Activated T-helper 17 cell treated with anti-CD3 and anti-CD28 coated beads, Interleukin-2, amount 50 U/mL, for 72 hours (primary cell): ENCODE results near the gene EFNA3. TPM values are rescaled to one million over a fixed set of nuclear protein-coding genes. Genes with fewer than 3 reads are reported as not detected.

Experiments
- ATAC-seq: fragments of 150-1000 bp; cut with Tn5 transposase; replicated peaks from 2 replicates; pipeline ENCODE4 v1.10.0; 2021; ENCODE audit warnings: mild to moderate bottlenecking, moderate library complexity
- H3K27ac Mint-ChIP-seq: one replicate; pipeline ENCODE4 v1.8.0; 2022; ENCODE audit warnings: mixed read lengths
- H3K27me3 Mint-ChIP-seq: one replicate; pipeline ENCODE4 v1.8.0; 2022; ENCODE audit warnings: mixed read lengths
- H3K36me3 Mint-ChIP-seq: one replicate; pipeline ENCODE4 v1.8.0; 2022; ENCODE audit warnings: low read depth, mild to moderate bottlenecking, mixed read lengths
- H3K4me1 Mint-ChIP-seq: one replicate; pipeline ENCODE4 v1.8.0; 2022; ENCODE audit warnings: mixed read lengths
- H3K4me3 Mint-ChIP-seq: one replicate; pipeline ENCODE4 v1.8.0; 2022; ENCODE audit warnings: mild to moderate bottlenecking, mixed read lengths
- H3K9me3 Mint-ChIP-seq: one replicate; pipeline ENCODE4 v1.8.0; 2022; ENCODE audit warnings: mixed read lengths
- total RNA-seq, 2 donors: library from RNA; stranded (reverse); gene quantifications; one replicate each; pipeline ENCODE4 v1.2.3, GENCODE V29; 2022

The EFNA3 gene, protein sequence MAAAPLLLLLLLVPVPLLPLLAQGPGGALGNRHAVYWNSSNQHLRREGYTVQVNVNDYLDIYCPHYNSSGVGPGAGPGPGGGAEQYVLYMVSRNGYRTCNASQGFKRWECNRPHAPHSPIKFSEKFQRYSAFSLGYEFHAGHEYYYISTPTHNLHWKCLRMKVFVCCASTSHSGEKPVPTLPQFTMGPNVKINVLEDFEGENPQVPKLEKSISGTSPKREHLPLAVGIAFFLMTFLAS
- 10 to 100 TPM in 1 of 2 donors, 1 to 10 TPM in 1; 4.1 to 10.8 TPM for total RNA-seq

DNA sequence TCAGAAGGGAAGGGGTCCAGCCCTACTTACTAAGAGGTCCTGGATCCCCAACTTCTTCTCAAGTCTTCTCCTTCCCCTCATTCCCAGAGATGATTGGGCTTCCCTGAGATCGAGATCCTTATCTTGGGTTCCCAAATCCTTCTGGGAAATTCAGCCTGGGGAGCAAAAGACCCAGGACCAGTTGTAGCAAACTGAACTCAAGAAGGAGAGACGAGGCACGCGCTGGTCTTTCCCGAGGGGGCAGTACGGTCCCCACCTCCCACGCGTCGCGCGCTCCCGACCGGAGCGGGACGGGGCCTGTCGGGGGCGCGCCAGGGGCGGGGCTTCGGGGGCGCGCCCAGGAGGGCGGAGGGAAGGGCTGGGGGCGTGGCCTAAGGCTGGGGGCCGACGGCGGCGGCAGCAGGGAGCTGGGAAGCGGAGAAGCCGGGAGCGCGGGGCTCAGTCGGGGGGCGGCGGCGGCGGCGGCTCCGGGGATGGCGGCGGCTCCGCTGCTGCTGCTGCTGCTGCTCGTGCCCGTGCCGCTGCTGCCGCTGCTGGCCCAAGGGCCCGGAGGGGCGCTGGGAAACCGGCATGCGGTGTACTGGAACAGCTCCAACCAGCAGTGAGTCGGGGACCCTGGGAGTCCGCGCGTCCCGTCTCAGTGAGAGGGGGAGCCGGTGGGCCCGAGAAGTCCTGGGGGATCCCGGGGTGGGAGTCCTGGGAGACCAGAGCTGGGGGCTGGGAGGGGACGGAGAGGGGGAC lies at the start of gene EFNA3:
Gene EFNA3, plus strand, starts transcription at position 369 of the 741 bp plus-strand sequence. Its CDS starts 105 bp downstream, at position 474.
- H3K36me3 Mint-ChIP-seq, result peaks cover 6% of the 10 kb centered on the region
- H3K27me3 Mint-ChIP-seq, result peaks cover 22% of the 10 kb centered on the region
- ATAC-seq, result peak; percentile 58
- peak within 1 kb of the TSS; percentile 88 for H3K4me3 Mint-ChIP-seq
- H3K27ac Mint-ChIP-seq, result peak within 1 kb of the TSS; percentile 79
- H3K4me1 Mint-ChIP-seq, result peaks cover 21% of the 10 kb centered on the region
- H3K9me3 Mint-ChIP-seq, result no peaks in the 10 kb centered on the region

DNA sequence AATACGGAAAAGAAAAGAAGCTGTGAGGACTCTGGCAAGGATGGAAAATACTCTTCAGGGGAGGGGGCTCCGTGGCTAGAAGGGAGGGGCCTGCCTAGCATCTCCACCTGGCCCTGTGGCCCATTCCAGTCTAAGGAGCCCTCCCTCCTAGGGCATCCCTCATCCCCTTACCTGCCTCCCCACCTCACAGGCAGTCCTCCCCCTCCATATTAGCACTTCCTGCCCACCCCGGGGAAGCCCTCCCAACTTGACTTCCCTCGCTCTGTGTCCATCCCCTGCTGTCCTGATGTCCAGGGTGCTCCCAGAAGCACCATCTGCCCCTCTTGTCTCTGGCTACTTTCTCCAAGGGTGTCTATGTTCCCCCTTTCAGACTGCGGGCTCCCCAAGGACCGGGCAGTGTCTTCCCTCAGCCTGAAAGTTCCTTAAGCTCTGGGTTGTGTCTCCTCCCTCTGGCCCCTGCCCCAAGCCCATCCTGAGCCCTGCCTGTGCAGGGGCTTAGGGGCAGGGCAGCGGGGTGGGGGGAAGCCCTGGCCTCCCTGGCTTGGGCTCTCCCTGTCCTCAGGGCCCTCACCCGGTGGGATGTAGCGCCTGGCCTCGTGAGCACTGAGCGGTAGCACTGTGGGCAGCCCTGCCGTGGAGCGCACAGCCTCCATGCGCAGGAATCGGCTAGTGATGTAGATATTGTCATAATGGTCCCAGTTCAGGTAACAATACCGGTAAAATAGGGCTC lies 49.0 kb upstream of the EFNA3 start:
- H3K9me3 Mint-ChIP-seq, result no peaks in the 10 kb centered on the region
- no peaks in the 10 kb centered on the region for H3K27me3 Mint-ChIP-seq
- ATAC-seq, result no peak
- H3K4me3 Mint-ChIP-seq, result no peak overlapping the region
- H3K36me3 Mint-ChIP-seq, result no peaks in the 10 kb centered on the region
- H3K27ac Mint-ChIP-seq, result no peak overlapping the region
- no peaks in the 10 kb centered on the region for H3K4me1 Mint-ChIP-seq

DNA sequence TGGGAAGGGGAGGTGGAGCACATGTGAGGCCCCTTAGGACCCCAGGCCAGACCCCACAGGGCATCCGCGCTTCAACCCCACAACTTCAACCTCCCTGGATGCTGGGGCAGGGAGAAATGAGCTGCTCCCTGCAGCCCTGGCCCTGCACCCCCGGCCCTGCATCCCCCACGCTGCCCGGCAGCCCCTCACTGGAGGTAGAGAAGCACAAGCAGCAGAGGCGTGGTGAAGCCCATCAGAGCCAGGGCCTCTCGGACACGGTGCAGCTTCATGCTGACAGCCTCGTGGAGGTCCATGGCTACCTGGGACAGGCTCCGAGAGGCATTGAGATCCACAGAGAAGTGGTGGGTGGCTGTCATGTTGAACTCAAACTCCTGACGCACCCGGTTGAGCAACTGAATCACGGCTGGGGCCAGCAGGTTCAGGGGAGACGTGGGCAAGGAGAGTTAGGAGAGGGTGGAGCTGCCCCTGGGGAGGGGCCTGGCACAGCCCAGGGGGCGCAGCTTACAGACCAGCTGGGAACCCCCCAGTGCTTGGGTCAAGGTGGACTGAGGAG lies 48.3 kb upstream of the EFNA3 start:
- H3K27me3 Mint-ChIP-seq, result no peaks in the 10 kb centered on the region
- H3K9me3 Mint-ChIP-seq, result no peaks in the 10 kb centered on the region
- ATAC-seq, result no peak
- no peak overlapping the region for H3K4me3 Mint-ChIP-seq
- H3K4me1 Mint-ChIP-seq, result no peaks in the 10 kb centered on the region
- H3K36me3 Mint-ChIP-seq, result no peaks in the 10 kb centered on the region
- no peak overlapping the region for H3K27ac Mint-ChIP-seq

GRCh38 chr1:155030899-155031298 lies 47.7 kb upstream of the EFNA3 start:
- Mint-ChIP-seq H3K36me3 (no peaks in the 10 kb centered on the region), H3K27me3 (no peaks in the 10 kb centered on the region)

DNA sequence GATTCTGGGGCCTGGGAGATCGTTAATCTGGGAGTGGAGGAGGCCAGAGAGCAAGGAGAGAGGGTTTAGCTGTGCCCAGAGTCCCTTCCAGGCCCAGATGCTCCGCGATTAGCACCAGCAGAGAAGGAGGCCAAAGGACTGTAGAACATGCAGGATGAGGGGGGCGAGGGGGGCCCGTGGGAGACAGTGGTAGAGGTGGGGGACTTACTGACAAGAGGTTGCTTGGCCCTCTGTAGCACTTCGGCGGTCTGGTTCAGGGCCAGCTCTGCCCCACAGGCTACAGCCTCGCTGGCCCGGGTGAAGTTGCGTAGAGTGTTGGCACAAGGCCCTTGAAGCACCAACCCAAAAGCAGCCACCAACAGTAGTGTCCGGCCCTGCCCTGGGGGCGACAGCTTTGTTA lies 45.8 kb upstream of the EFNA3 start:
- Mint-ChIP-seq H3K4me1 (no peaks in the 10 kb centered on the region), H3K27ac (no peak overlapping the region), H3K4me3 (no peak overlapping the region), H3K9me3 (no peaks in the 10 kb centered on the region), H3K36me3 (no peaks in the 10 kb centered on the region), H3K27me3 (no peaks in the 10 kb centered on the region)
- ATAC-seq, result no peak

More at GRCh38 chr1:155030899-155031298, 47.7 kb upstream of the EFNA3 start:
- Mint-ChIP-seq H3K4me1 (no peaks in the 10 kb centered on the region), H3K4me3 (no peak overlapping the region), H3K9me3 (no peaks in the 10 kb centered on the region), H3K27ac (no peak overlapping the region)
- ATAC-seq, result no peak

DNA sequence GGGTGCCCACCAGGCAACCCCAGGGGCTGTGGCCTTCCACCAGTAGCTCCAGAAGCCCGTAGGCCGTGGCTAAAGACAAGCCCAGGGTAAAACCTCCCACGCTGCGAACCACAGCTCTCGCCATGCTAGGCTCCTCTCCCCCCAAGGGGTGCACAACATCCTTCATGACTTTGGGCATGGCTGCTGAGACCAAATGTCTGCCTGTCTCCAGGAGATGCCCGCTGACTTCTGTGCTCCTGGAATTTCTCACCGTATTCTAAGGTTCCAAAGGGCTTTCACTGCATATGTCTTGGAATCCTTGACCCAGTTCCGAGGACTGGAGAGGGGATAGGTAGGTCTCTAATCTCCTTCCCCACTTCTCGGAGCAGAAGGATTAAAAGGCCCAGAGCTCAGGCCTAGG lies 45.1 kb upstream of the EFNA3 start, which contains the start of the genes DCST1 and DCST2:
Gene DCST1, plus strand, starts transcription at position 301 of the 400 bp plus-strand sequence. CDS start 213 bp downstream, outside the sequence.
Gene DCST2, minus strand, starts transcription at position 258 of the 400 bp plus-strand sequence. Its CDS starts 80 bp downstream, at position 178.
- Mint-ChIP-seq H3K4me3 (no peak within 1 kb of the TSS), H3K27me3 (no peaks in the 10 kb centered on the region), H3K4me1 (no peaks in the 10 kb centered on the region), H3K27ac (no peak within 1 kb of the TSS), H3K9me3 (no peaks in the 10 kb centered on the region), H3K36me3 (no peaks in the 10 kb centered on the region)
- no peak for ATAC-seq

- H3K27me3 Mint-ChIP-seq, result no peaks in the 10 kb centered on the region
- ATAC-seq, result no peak
- no peaks in the 10 kb centered on the region for H3K4me1 Mint-ChIP-seq
- H3K36me3 Mint-ChIP-seq, result no peaks in the 10 kb centered on the region
- H3K27ac Mint-ChIP-seq, result no peak overlapping the region
- no peaks in the 10 kb centered on the region for H3K9me3 Mint-ChIP-seq
- no peak overlapping the region for H3K4me3 Mint-ChIP-seq
These were observed 44.1 kb upstream of the EFNA3 start for GRCh38 chr1:155034318-155035208.

- Mint-ChIP-seq H3K4me1 (no peaks in the 10 kb centered on the region), H3K27ac (no peak overlapping the region), H3K9me3 (no peaks in the 10 kb centered on the region), H3K4me3 (no peak overlapping the region), H3K27me3 (no peaks in the 10 kb centered on the region), H3K36me3 (no peaks in the 10 kb centered on the region)
- no peak for ATAC-seq
These were observed 42.7 kb upstream of the EFNA3 start for GRCh38 chr1:155035936-155036335.

DNA sequence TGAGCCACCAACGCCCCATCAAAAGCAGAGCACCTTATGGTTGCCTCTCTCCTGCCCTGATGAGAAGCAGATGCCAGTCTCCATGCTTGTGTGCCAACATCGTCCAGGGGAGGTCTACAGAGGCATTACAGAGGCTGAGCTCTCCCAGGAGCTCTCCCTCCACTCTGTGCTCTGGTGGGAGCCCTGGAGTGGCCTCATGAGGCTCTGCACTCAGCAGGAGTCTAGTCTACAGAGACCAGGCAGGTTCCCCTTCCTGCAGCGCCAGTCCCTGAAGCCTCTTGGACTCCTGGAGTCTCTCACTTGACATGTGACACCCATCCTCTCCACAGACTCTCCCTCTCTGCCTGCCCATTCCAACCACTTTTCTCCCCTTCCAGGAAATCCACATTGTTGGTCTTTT lies 41.6 kb upstream of the EFNA3 start:
- H3K4me3 Mint-ChIP-seq, result no peak overlapping the region
- H3K4me1 Mint-ChIP-seq, result no peaks in the 10 kb centered on the region

GRCh38 chr1:155037851-155038441 lies 40.7 kb upstream of the EFNA3 start:
- H3K27ac Mint-ChIP-seq, result peak overlapping the region; percentile 68
- no peaks in the 10 kb centered on the region for H3K9me3 Mint-ChIP-seq
- no peaks in the 10 kb centered on the region for H3K27me3 Mint-ChIP-seq
- H3K4me1 Mint-ChIP-seq, result no peaks in the 10 kb centered on the region
- H3K36me3 Mint-ChIP-seq, result no peaks in the 10 kb centered on the region
- ATAC-seq, result no peak
- no peak overlapping the region for H3K4me3 Mint-ChIP-seq

More for the DNA sequence above, 41.6 kb upstream of the EFNA3 start:
- no peaks in the 10 kb centered on the region for H3K36me3 Mint-ChIP-seq
- no peaks in the 10 kb centered on the region for H3K9me3 Mint-ChIP-seq
- ATAC-seq, result no peak
- no peaks in the 10 kb centered on the region for H3K27me3 Mint-ChIP-seq
- H3K27ac Mint-ChIP-seq, result no peak overlapping the region

- no peak for ATAC-seq
- Mint-ChIP-seq H3K27ac (no peak overlapping the region), H3K4me3 (no peak overlapping the region), H3K4me1 (no peaks in the 10 kb centered on the region), H3K9me3 (no peaks in the 10 kb centered on the region), H3K36me3 (no peaks in the 10 kb centered on the region), H3K27me3 (no peaks in the 10 kb centered on the region)
These were observed 39.9 kb upstream of the EFNA3 start for GRCh38 chr1:155038602-155039307.

DNA sequence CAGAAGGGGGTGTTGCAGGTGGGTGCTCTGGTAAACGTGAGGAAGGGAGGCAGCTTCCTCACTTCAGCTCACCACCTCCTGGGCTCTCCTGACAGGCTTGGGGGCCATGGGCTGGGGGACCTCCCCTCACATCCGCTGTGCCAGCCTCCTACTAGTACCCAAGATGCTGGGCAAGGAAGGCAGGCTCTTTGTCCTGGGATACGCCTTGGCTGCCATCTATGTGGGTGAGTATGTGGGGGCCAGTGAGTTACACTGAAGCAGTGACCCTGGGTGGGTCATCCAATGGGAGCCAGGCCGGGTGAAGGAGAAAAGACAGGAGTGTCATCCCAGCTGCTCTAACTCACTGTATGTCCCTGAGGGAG lies 39.3 kb upstream of the EFNA3 start:
- Mint-ChIP-seq H3K9me3 (no peaks in the 10 kb centered on the region), H3K27me3 (no peaks in the 10 kb centered on the region), H3K4me1 (no peaks in the 10 kb centered on the region), H3K36me3 (no peaks in the 10 kb centered on the region), H3K4me3 (no peak overlapping the region), H3K27ac (no peak overlapping the region)
- no peak for ATAC-seq
